ENCODE data around the gene VAV2.
A peak's percentile ranks its signal among the peaks of the same experiment; 100 is the strongest.
"Not testable (repeated sequence)": the region's sequence is repeated elsewhere in the genome, so short reads cannot be mapped to it uniquely, and the experiment has no call there.

VAV2 gene

GRCh38 chr9:133968428-133968827 lies 23.7 kb downstream of the VAV2 start:
- no peak for DNase-seq

- DNase-seq: no peak
Measured at GRCh38 chr9:133967024-133967741, 24.9 kb downstream of the VAV2 start.

GRCh38 chr9:133964463-133964862 lies 27.7 kb downstream of the VAV2 start:
- no peak for DNase-seq

- DNase-seq: no peak
Measured at GRCh38 chr9:133963166-133963565, 29.0 kb downstream of the VAV2 start.

- DNase-seq: no peak
Measured at GRCh38 chr9:133962341-133962740, 29.8 kb downstream of the VAV2 start.

GRCh38 chr9:133961226-133962165 lies 30.6 kb downstream of the VAV2 start:
- no peak for DNase-seq

- no peak for DNase-seq
Measured at GRCh38 chr9:133960568-133961129, 31.5 kb downstream of the VAV2 start.

- DNase-seq: no peak
Measured at GRCh38 chr9:133959966-133960567, 32.1 kb downstream of the VAV2 start.

- DNase-seq: no peak
Measured at GRCh38 chr9:133959171-133959570, 33.0 kb downstream of the VAV2 start.

GRCh38 chr9:133958756-133959155 lies 33.4 kb downstream of the VAV2 start:
- no peak for DNase-seq

GRCh38 chr9:133957772-133958171 lies 34.4 kb downstream of the VAV2 start:
- DNase-seq: not testable (repeated sequence)

- DNase-seq: no peak
Measured at GRCh38 chr9:133957328-133957727, 34.8 kb downstream of the VAV2 start.

- no peak for DNase-seq
Measured at GRCh38 chr9:133956520-133957076, 35.5 kb downstream of the VAV2 start.

- peak; percentile 64 for DNase-seq
Measured at GRCh38 chr9:133955821-133956411, 36.2 kb downstream of the VAV2 start.

GRCh38 chr9:133954862-133955529 lies 37.1 kb downstream of the VAV2 start:
- DNase-seq: no peak

GRCh38 chr9:133953976-133954709 lies 38.0 kb downstream of the VAV2 start:
- DNase-seq: no peak

- DNase-seq: no peak
Measured at GRCh38 chr9:133953621-133953975, 38.5 kb downstream of the VAV2 start.

- DNase-seq: no peak
Measured at GRCh38 chr9:133952598-133953550, 39.2 kb downstream of the VAV2 start.

GRCh38 chr9:133951265-133951664 lies 40.9 kb downstream of the VAV2 start:
- no peak for DNase-seq

GRCh38 chr9:133950629-133951111 lies 41.5 kb downstream of the VAV2 start:
- DNase-seq: no peak

Measured in activated CD8-positive, alpha-beta memory T cell treated with anti-CD3 and anti-CD28 coated beads, Interleukin-2, amount 50 U/mL, for 48 hours (primary cell).